Measurements from ENCODE around the gene SPATA9.

The SPATA9 gene

GRCh38 chr5:95684361-95684760 lies 1.6 kb upstream of the SPATA9 start:
- DNase-seq (ENCODE audit: low read depth, low spot score), result no peak

GRCh38 chr5:95673081-95673480 lies 9.7 kb downstream of the SPATA9 start:
- no peak for DNase-seq (ENCODE audit: low read depth, low spot score)

GRCh38 chr5:95672641-95673040 lies 10.2 kb downstream of the SPATA9 start:
- DNase-seq (ENCODE audit: low read depth, low spot score), result no peak

GRCh38 chr5:95671826-95672225 lies 11.0 kb downstream of the SPATA9 start:
- DNase-seq (ENCODE audit: low read depth, low spot score), result no peak

- no peak for DNase-seq (ENCODE audit: low read depth, low spot score)
Observed at GRCh38 chr5:95670568-95670967, 12.2 kb downstream of the SPATA9 start.

GRCh38 chr5:95669985-95670384 lies 12.8 kb downstream of the SPATA9 start:
- DNase-seq (ENCODE audit: low read depth, low spot score), result no peak

- peak; percentile 37 for DNase-seq (ENCODE audit: low read depth, low spot score)
Observed at GRCh38 chr5:95669540-95669939, 13.3 kb downstream of the SPATA9 start.

GRCh38 chr5:95668728-95669127 lies 14.1 kb downstream of the SPATA9 start:
- DNase-seq (ENCODE audit: low read depth, low spot score), result no peak

GRCh38 chr5:95668216-95668615 lies 14.6 kb downstream of the SPATA9 start:
- no peak for DNase-seq (ENCODE audit: low read depth, low spot score)

GRCh38 chr5:95667678-95668077 lies 15.1 kb downstream of the SPATA9 start:
- no peak for DNase-seq (ENCODE audit: low read depth, low spot score)

GRCh38 chr5:95667061-95667618 lies 15.7 kb downstream of the SPATA9 start:
- DNase-seq (ENCODE audit: low read depth, low spot score), result no peak

- no peak for DNase-seq (ENCODE audit: low read depth, low spot score)
Observed at GRCh38 chr5:95664204-95664786, 18.5 kb downstream of the SPATA9 start.

GRCh38 chr5:95662946-95663345 lies 19.8 kb downstream of the SPATA9 start:
- no peak for DNase-seq (ENCODE audit: low read depth, low spot score)

GRCh38 chr5:95660060-95660459 lies 22.7 kb downstream of the SPATA9 start:
- no peak for DNase-seq (ENCODE audit: low read depth, low spot score)

GRCh38 chr5:95655575-95655974 lies 27.2 kb downstream of the SPATA9 start:
- DNase-seq (ENCODE audit: low read depth, low spot score), result no peak

- DNase-seq (ENCODE audit: low read depth, low spot score), result no peak
Observed at GRCh38 chr5:95654196-95654595, 28.6 kb downstream of the SPATA9 start.

- DNase-seq (ENCODE audit: low read depth, low spot score), result no peak
Observed at GRCh38 chr5:95652849-95653248, 29.9 kb downstream of the SPATA9 start.

- no peak for DNase-seq (ENCODE audit: low read depth, low spot score)
Observed at GRCh38 chr5:95649842-95650620, 32.8 kb downstream of the SPATA9 start.

- DNase-seq (ENCODE audit: low read depth, low spot score), result no peak
Observed at GRCh38 chr5:95649274-95649673, 33.5 kb downstream of the SPATA9 start.

GRCh38 chr5:95647886-95648860 lies 34.6 kb downstream of the SPATA9 start:
- no peak for DNase-seq (ENCODE audit: low read depth, low spot score)

- peak; percentile 98 for DNase-seq (ENCODE audit: low read depth, low spot score)
Observed at GRCh38 chr5:95646569-95647431, 36.0 kb downstream of the SPATA9 start, which contains the start of gene RFESD. Gene RFESD (plus strand): TSS chr5:95646777. CDS start chr5:95652272, 5,495 bp downstream.

All from ELF-1 (cell line).